HG03280 (cell line): ENCODE data around the gene METTL6.
"Not testable (repeated sequence)": the region's sequence is repeated elsewhere in the genome, so short reads cannot be mapped to it uniquely, and the experiment has no call there.

ENCODE experiments used
- ATAC-seq: cut with Tn5 transposase; IDR thresholded peaks from one replicate; pipeline ENCODE4 v1.9.1; 2021; ENCODE audit warnings: mild to moderate bottlenecking, moderate library complexity; ENCODE audit not compliant: unreplicated experiment

Gene METTL6

DNA sequence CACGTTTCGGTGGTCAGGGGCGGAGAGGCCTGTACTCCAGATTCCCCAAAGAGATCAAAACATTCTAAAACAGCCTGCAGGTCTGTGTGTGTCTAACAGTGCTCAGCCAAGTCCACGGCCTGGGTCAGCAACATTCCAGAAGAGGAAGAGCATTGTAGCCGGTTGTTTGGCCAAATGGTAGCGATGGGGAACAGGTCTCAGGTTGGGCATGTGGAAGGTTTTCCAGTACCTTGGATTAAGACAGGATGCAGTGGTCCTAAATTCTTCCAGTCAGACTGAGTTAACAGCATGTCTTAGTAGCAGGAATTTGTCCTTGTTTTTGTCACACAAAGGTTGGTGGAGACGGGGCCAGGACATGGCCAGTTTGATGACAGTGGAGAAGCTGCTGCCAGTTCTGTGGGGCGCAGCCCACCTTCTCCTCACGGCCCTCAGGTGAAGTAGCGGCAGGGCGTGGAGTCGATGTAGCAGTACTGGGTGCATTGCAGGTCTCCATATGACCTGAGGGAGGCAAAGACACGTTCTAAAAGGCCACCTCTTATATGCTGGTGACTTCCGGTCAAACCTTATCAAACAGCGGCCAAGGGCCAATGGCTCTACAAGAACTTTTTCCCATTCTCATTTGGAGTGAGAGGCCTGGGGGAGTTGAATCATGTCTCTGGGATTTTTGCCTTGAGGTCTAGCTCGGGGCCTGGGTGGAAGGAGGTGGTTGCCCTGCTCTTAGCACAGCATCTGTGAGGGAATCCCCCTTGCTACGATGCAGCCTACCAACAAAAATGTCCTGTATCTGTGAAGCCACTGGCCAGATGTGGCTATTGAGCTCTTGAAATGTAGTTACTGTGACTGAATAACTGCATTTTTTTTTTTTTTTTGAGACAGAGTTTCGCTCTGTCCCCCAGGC is 24.1 kb upstream of the METTL6 start:
- no peak for ATAC-seq

DNA sequence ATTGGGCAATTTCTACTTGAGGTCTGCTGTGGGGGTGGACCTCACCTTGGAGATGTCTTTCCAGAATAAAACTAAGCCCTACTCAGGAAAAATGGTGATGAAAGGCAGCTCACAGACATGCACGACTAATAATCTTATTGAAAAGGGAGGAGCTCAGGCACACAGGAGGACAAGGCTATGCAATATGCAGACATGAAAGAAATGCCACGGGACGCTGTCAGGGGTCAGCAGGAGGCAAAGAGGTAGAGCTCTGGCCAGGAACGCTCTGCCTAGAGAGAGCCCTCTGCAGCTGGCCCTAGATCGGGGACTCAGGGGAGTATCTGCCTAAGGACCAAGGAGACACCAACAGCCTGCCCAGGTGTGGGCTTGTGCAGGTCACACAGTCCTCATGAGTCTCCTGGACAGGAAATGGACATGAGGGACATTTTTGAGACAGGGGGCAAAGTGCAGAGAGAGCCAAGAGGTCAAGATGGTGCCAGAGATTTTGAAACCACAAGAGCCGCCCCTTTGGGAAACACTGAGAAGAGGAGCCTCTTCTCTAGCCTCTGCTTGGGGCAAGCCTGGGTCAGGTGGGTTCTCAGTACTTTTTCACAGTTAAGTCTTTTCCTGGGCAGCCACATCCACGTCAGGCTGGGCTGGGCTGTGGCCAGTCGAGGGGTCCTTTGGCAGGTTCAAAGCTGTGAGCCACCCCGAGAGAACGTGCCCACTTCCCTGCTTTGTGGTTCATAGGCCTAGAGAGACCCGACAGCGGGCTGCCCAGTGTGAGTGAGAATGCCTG is 23.3 kb upstream of the METTL6 start:
- ATAC-seq, result no peak

DNA sequence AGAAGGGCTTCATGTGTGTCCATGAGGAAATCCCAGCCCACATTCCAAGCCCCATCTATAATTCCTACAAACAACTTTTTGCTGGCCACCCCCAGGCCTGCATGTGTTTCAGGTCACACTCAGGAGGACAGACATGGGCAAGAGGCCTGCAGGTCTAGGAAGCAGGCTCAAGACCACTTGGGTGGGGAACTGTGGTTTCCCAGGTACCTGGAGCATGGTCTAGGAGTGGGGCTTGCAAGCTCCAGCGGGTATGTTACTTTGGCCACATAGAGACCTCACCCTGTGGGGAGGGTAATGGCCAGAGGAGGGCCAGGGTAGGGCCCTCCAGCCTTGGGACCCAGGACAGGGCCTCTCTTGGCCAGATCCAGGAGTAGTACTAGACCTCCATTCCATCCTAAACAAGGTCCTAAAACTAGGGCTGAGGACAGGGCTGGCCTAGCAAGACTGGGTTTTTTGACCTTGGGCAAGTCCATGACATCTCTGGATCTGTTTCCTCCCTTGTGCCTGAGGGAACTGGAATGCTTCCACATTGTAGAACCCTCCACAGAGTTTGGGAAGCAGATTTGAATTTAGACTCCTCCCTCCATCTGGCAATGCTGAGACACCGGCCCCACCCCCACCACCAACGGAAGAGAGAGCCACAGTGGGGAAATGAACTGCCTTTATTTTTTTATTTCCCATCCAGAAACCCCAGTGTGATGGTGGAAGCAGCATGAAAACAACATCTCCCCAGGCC is 22.3 kb upstream of the METTL6 start:
- ATAC-seq, result no peak

DNA sequence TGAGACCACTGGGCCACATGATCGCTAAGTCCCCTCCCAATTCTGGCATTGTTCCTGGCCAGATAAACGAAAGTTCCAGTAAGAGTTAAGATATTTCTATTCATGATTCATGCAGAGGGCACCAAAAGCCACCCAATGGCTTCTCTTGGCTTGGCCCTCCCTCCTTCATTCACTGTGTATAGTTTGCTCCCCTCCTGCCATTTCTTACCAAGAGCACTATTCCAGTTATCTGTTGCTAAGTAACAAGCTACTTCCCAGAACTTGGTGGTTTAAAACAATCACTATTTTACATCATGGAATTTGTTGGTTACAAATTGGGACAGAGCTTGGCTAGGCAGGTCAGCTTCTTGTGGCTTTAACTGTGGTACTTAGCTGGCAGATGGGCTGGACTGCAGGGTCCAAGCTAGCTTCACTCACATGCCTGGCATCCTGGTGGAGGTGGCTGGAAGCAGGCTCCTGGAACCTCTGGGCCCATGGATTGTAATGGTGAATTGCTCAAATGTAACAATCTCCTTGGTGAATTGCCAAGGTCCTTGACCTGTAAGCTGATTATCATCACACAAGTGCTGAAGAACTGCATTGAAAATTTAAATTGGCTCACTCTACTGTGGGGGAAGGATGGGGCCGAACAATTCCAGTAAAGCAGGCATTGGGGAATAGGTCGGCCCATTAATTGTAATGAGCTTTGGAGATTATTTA is 16.6 kb upstream of the METTL6 start:
- ATAC-seq, result no peak

DNA sequence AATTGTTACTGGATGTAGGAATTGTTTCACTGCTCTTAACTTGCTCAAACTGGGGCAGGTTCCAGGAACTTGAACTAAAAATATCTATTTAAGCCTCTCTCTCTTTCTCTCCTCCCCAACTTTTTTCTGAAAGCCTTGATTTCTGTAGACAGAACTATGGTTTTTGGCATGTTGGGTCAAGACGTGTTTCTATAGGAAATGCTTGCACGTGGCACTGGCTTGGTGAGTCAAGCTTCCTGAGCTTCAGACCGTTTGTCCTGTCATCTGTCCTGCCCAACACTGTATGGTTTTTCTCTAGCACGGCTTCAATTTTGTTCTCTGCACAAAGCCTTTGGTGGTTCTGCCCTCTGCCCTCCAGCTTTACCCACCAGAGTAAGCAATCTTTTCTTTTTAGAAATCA is 13.5 kb upstream of the METTL6 start:
- ATAC-seq, result no peak

DNA sequence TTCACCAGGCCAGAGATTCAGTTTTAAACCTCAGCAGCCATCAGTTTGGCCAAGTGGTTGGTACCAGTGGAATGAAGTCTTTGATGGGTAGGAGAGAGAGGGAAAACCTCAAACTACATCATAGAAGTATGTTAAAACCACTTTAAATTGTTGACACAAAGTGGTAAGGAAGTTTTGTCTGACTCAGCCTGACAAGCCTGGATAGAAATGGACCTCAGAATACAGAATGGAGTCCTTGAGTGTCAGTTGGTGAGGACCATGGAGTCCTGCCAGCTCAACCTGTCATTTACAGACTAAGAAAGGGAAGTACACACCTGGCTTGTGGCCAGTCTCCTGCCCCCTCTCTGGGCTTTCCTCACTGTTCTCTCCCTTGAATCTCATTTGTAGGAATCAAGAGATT is 12.1 kb upstream of the METTL6 start:
- no peak for ATAC-seq

DNA sequence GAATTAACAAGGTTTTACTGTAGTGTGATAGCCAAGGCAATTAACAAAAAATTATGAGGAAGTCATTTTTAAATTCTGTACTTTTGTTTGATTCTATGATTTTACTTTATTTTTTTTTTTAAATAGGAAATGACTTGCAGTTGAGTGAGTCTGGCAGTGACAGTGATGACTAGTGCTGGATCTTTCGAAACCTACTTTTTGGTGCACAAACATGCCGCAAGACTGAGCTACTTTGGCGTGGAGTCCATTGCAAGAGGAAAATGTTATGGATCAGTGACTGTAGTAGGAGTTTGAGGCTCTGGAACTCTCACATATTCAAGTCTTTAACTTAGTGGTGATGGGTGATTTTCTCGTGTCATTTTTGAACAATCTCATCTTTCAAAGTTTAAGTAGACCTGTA is 11.6 kb upstream of the METTL6 start:
- ATAC-seq, result no peak

DNA sequence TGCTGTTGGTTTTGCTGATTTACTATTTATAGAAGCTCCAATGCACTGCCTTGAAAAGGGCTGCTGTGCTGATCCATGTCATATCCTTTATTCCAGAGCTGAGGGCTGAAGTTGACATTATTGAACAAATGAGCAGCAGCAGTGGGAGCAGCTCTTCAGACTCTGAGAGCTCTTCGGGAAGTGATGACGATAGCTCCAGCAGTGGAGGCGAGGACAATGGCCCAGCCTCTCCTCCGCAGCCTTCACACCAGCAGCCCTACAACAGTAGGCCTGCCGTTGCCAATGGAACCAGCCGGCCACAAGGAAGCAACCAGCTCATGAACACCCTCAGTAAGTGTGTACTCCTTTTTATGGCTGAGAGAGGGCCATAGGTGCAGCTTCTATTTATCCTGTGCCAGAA is 8.9 kb upstream of the METTL6 start:
- no peak for ATAC-seq

DNA sequence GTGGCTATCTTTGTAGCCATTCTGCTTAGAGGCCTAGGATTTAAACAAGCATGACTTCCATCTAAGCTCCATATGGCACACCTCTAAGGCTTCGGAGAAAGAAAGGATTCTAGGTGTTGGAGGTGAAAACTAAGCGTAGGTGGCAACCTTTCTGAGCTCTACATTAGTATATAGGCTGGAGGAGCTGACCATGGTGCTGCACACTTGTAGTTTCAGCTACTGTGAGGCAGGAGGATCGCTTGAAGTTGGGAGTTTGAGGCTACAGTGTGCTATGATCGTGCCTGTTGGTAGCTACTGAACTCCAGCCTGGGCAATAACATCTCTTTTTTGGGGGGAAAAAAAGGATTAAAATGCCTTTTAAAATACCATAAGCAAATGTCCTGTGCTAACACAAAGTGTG is 7.4 kb upstream of the METTL6 start:
- ATAC-seq, result no peak

DNA sequence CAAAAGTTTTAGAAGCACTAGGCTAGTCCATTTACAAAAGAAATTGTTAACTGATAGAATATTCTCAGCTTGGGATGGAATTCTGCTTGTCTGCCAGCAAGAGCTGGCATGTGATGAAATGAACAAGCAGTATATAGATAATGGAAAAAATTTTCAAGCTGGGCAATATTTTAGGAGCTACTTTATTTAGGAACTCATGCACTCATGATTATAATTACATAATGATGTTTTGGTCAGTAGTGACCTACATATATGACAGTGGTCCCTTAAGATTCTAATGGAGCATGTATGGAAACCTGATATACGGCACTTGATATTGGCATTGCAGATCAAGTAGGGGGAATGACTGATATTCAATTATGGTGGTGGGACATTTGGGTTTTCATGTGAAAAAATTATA is 6.2 kb upstream of the METTL6 start:
- no peak for ATAC-seq

DNA sequence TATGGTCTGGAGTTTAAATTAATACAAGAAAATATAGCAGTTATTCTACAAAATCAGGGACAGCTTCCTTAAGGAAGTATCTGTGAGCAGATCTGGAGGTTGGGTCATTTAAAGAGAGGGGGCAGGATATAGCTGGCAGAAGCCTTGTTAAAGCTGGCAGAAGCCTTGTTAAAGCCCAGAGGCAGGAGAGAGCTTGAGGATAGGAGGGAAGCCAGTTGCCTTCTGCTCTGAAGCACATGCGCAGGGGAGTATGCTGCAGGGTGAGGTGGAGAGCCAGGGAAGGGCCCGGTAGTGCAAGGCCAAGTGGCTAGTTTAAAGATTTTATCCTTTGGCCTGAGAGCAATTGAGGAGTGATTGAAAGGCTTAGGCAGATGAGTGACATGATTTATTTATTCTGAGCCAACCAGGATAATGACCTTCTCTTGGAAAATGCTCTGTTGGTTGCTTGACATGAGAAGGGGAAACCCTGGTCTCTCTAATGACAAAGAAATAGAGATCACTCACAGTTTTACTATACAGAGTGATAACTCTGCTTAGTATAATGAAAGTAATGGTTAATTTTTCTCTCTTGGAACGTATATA is 4.0 kb upstream of the METTL6 start:
- ATAC-seq, result no peak

DNA sequence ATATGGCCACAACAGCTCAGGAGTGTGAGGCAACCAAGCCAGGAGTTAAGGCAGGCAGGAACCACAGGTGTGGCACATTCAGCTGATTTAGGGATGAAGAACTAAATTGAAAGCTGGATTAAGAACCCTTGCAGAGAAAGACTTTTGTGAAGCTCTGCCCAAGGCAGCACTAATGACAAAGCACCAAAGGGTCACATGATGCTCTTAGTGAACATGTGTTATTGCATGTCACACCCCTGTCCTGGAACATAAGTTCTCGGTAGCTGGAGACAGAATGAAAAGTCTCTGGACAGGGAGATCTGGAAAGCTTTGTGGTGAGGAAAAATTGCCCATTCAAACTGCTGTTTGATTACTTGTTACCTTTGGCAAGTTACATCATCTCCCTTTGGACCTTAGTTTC is 3.3 kb upstream of the METTL6 start:
- ATAC-seq, result no peak

DNA sequence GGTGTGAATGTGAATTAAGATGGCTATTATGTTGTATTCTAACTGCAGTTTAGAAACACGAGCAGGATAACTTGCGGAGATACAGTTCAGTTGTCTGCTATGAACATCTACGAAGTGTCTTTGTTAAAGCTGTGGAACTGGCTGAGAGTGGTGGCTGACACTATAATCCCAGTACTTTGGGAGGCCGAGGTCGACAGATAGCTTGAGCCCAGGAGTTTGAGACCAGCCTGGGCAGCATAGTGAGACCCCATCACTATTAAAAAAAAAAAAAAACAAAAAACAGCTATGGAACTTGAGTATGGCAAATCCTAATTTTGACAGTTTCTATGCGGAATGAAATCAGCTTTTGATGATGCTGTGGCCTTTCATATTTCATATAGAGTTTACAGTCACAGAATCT is 1.7 kb upstream of the METTL6 start:
- ATAC-seq, result no peak

DNA sequence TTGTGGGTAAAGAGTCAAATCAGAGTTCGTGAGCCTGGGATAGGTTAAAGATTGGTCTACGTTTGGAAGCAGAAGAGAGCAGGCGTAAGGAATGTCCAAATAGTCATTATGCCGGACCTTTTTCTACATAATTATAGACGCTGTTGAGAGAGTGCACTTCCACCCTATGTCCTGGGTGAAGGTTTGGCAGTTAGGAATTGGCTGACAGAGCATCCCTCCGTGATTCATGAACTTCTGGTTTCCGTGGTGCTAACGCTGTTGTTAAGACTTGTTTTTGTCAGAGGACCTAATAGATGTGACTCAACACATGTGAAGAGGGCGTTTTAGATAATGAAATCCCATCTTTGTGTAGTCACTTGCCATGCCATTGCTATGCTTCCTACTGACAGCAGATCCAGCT is 1.2 kb upstream of the METTL6 start:
- ATAC-seq, result no peak

DNA sequence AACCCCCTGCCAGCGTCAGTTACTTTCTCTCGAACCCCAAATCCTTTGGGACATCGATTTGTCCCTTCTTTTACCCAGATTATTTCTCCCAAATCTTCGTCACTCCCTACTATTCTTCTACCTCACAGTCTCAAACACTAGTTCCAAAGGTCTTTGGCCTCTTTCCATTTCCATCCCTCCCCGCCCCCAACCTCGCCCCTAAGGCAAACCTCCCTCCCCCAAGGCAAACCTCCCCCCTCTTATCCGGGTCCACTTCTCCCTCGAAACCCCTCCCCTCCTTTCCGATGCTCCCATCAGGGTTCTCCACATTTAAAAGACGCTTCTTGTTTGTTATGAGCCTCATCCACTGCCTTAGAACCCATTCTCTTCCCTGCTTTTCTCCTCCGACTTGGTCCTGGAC is 637 bp upstream of the METTL6 start:
- ATAC-seq, result no peak

DNA sequence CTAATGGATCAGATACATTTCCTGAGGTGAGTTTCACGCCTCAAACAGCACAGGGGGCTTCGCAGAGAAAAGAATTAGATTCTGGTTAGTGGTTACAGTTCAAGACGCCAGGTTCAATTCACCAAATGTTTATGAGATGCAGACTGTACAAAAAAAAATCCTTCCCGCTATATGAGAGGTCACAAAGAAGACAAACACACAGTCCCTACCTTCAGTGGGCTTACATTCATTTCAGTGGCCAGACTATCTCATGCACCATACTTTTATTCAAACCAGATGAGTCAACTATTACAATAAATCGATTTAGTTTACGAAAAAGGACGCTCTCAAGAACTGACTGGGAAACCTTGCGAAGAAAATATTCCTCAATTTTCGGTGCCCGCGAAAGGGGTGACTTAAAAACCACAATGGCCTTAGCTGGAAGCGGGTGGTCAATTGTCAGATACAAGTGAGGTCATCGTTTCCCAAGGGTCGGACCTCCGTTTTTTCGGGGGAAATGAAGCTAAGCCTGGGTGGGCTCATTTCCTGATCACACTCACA is 695 bp downstream of the METTL6 start:
- ATAC-seq, result no peak

DNA sequence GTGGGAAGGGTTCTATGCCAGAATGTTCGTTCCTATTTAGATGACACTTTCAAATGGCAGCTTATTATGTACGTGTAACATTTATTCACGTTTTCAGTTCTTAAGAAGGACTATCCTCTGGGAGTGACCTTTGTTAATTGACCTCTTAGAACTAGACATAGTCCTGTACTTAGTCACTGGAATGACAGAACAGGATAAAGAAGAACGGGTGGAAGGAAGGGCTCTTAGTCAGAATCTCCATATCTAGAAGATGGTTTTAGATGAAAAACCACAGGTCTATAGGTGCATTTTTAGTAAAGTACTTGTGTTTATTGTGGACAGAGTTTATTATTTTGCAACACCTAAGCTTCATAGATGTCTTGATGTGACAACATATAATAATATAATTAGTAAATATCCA is 6.5 kb downstream of the METTL6 start:
- no peak for ATAC-seq

DNA sequence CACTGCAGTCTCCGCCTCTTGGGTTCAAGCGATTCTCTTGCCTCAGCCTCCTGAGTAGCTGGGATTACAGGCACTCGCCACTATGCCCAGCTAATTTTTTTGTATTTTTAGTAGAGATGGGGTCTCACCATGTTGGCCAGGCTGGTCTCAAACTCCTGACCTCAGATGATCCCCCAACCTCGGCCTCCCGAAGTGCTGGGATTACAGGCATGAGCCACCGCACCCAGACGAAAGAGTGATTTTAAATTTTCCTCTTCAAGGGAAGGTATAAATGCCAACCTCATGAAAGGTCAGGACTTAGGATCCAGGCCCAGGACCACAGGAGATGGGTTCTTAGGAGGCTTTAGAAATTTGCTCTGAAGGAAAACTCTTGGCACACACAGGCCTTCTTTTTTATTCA is 16.4 kb downstream of the METTL6 start:
- ATAC-seq, result not testable (repeated sequence)

DNA sequence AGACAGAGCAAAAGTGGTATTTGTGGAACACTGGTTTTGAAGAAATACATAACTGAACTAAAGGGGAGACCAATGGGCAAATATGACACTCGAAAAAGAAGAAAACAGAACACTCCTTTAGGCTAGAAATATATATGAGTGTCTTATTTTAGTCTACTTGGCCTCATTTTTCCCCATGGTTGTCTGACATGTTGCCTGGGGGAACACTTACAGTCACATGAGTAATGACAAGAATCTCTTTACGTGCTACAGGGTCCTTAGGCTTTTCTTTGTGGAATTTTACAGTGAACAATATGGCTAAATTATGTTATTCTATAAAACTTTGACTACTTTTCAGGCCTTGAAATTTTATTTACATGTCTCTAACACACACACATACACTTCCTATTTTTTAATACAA is 17.6 kb downstream of the METTL6 start:
- no peak for ATAC-seq

DNA sequence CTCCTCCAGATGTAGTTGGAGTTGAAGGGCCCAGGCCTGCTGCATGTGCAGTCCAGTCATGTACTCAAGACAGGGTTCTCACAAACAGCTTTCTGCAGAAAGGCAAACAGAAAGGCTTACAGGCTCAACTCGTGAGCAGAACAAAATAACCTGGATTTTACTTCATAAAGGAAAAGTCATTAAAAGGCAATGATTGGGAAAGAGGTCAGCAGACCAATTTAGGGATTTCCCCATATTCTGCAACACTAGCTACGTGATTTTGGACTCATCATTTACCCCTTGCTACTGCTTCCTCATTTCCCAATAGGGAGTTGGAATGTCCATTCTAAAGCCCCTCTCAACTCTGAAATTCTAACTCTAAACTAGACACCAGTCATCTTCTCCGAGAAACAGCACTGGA is 18.1 kb downstream of the METTL6 start:
- ATAC-seq, result no peak
